Tongue (tissue), 2 donors: ENCODE data around the gene NPAS4. TPM values are rescaled to one million over a fixed set of nuclear protein-coding genes. Genes with fewer than 3 reads are reported as not detected.
"Not testable (repeated sequence)": the region's sequence is repeated elsewhere in the genome, so short reads cannot be mapped to it uniquely, and the experiment has no call there.

Source experiments
- DNase-seq: peaks from one replicate; pipeline ENCODE4 v3.0.0-alpha.2; 2015
- total RNA-seq: library from RNA; depleted of rRNA; stranded (reverse); fragments of >200 nt; gene quantifications from one replicate; pipeline ENCODE4 v1.2.3, GENCODE V29; 2014

The NPAS4 gene
- total RNA-seq, 1 donor from 2014 or later, result 1.4 TPM

DNA sequence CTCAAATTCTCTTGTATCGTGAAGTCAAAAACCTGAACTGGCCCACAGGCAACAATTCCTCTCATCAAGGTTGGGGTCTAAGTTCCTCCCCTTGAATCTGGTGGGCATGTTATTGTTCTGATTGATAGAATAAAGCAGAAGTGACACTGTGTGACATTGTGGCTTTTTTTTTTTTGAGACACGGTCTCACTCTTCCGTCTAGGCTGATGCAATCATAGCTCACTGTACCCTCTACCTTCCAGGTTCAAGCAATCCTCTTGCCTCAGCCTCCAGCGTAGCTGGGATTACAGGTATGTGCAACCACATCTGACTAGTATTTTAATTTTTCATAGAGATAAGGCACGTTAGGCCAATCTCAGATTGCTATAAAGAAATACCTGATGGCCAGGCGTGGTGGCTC is 37.0 kb downstream of the NPAS4 start:
- DNase-seq, result no peak

DNA sequence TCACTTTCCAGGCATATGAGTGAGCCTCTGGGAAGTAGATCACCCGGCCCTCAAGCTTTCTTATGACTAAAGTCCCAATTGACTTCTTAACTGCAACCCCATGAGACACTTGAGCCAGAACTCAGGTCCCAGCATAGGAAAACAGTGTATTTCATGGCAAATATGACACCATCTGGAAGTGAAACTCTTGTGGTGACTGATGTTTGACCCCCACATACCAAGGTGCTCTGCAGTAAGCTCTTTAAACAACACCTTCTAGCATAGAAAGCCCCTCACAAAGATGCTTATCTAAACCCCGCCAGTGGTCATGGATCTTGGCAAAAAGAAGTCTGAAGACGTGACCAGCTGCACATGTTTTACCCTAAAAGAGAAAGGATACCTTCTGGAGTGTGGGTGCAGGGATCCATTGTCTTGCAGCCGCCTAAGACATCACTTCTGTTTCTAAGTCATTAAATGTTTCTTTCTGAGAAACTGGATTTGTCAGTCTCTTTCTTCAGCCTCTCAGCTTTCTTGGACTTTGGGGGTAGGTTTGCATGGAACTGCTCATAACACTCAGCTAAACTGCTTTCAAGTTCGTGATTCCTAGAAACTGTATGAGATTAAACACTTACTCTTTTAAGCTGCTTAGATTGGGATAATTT is 38.4 kb downstream of the NPAS4 start:
- DNase-seq, result no peak

DNA sequence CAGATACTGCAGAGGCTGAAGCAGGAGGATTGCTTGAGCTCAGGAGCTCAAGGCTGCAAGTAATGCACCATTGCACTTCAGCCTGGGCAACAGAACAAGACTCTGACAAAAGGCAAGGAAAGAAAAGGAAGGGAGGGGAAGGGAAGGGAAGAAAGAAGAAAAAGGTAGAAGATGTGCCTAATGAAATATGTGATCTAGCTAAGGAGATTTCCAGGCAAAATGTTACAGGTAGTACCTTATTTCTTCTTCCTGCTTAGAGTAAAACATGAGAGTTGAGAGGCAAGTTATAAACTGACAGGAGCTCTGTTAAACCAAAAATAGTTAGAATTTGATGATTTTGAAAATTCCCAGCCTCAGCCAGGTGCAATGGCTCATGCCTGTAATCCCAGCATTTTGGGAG is 41.2 kb downstream of the NPAS4 start:
- no peak for DNase-seq

DNA sequence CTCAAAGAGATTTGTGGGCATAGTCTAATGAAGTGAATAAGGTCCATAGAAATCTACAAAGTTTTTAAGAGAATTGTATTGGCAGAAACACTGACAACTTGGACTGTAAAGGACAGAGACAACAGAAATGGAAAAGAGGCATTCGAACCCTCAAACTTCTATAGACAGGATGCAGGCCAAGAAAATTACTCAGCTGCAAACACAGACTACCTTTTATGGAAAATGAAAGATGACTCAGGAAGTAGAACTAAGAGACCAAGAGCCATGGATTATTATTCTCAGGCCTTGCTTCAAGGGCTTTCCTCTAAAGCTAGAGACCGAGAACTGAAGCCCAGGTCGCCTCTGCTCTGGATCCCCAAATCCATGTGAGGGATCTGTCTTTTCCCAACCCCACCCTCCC is 42.1 kb downstream of the NPAS4 start:
- DNase-seq, result no peak

DNA sequence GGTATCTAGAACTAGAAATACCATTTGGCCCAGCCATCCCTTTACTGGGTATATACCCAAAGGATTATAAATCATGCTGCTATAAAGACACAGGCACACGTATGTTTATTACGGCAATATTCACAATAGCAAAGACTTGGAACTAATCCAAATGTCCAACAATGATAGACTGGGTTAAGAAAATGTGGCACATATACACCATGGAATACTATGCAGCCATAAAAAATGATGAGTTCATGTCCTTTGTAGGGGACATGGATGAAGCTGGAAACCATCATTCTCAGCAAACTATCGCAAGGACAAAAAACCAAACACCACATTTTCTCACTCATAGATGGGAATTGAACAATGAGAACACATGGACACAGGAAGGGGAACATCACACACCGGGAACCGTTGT is 43.3 kb downstream of the NPAS4 start:
- DNase-seq, result not testable (repeated sequence)

DNA sequence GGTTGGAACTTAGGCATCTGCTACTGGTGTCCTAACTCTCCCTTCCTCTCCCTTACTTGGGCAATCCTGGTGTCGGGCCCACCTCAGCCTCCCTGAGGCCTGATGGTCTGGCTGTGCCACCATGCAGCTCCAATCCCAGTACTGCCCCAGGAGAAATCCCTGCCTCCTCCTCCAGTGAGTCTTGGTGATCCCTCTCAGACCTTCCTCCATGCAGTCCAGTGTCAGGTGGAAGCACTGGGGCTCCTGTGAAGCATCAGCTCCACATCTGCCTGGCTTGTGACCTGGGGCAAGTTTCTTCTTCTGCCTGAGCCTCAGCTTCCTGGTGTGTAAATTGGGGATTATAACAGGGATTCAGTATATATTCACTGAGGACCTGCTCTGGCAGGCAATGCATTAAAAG is 44.1 kb downstream of the NPAS4 start:
- no peak for DNase-seq

DNA sequence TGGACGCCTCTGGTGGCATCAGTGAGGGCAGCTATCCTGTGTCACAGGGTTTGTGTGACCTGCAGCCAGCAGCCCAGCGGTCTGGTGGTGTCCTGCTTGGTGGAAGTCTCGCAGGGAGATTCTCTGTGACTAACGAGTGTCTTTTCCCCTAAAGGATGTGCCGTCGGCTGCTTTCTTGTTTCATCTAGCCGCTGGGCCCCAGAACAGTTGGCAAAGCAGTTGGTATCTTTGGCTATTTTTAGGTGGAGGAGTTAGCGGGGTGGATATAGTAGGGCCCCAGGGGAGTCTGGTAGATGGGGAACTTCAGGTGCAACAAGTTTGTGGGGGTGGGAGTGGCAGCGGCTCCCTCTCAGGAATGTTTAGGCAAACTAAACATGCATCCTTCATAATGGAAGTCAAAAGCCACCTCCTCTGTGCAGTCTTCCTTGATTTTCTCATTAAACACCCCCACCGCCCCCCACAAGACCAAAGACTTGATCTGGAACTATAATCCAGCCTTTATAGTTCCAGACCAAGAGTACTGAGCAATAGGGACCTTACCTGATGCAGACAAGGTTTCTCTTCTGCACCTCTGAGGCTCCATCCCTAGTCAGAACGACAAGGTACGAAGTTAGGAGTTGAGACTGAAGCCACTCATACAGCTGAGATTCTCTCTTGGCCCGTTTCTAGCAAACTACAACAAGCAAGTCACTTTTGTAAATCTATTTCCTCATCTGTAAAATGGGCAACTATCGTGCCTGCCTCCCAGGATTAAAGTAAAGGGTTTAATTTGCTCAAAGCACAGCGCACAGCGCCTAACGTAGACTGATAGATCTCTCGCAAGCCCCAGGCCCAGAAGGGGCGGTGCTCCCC is 44.8 kb downstream of the NPAS4 start:
- DNase-seq, result peak; percentile 68

DNA sequence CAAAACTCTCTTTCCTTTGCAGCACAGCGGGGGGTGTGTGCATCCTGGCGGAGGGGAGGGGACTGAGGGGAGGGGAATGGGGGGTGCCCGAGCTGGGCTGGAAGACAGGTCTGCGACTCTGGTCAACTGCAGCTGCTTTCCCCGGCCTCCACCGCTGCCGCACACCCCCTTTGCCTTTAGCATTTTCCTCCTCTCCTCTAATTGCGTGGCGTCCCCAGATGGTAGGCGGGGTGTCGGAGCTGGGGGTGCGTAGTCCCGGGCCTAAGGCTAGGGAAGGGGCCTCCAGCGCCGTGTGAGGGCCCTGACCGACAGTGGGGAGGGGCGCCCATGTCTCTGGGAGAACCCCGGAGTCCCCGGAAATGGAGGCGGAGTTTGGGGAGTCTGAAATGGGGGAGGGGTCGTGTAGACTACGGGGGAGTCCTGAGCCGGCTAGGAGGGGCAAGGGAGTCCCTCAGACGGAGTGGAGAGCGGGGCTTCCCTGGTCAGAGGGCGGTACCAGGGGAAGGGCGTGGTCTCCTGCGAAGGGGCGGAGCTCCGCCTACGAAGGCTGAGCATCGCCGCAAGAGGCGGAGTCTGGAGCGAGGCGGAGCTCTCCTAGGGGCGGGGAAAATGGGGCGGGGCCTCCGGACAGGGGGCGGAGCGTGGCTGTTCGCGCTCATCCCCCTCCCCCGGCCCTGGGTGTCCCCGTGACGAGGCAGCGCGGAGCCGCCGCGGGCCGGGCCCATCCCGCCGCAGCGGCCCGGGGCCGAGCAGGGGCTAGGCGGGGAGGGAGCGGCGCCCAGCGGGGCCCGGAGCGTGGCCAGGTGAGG is 45.6 kb downstream of the NPAS4 start, which contains the start of gene PELI3:
Gene PELI3, plus strand, starts transcription at position 681 of the 809 bp plus-strand sequence. CDS start 1,224 bp downstream, outside the sequence.
- peak; percentile 97 for DNase-seq

DNA sequence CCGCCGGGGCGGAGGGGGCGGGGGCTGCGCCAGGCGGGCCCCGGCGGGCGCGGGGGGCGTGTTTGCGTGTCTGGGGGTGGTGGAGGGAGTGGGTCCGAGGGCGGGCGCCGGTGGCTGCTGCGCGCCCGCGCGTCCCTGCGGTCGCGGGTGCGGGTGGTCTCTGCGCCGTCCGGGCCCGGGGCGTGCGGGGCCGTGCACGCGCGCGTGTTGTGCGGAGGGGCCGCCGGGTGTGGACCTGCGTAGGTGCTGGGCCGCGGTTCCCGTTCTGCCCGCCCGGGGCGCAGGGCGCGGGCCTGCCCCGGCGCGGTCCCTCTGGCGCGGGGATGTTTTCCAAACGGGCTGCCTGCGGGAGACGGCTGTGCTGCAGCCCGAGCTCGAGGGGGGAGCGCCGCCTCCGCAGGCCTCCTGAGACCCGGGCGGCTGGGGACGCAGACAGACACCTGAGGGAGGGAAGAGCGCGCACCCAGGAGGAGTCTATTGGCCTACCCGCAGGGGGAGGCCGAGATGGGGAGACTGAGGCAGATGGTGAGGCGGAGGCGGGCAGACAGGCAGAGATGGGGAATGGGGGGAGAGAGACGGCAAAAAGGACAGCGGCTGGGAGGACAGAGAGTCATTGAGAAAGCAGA is 46.3 kb downstream of the NPAS4 start:
- DNase-seq, result peak; percentile 38

DNA sequence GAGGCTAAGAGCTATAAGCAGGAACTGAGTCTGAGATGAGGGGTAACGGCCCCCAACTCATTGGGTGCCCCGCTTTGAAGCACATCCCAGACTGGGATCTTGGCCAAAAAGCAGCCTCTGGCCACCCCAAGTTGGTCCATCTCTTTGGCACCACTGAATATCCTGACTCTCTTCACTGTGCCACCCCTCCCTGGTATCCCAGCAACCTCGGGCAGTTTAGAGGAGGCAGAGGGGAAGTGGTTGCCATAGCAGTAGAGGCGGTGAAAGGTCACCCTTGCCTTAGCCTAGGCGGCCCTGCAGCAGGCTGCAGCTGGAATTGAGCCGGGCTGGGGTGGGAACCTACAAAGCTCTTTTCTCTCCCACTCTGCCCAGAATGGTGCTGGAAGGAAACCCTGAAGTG is 46.9 kb downstream of the NPAS4 start:
- no peak for DNase-seq

DNA sequence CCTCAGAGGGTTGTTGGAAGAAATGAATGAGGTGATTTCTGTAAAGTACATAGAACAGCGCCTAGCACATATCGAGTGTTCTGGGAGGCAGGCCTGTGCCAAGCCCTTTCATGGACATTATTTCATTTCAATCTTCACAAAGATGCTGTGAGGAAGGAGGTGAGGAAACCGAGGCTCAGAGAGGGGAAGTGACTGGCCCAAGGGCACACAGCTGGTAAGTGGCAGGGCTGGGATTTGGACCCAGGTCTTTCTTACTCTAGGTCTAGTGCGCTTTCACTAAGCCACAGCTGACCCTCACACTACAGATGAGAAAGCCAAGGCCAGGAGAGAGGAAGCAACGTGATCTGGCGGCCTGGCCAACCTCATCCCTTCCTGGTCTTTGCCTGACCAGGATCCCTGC is 47.9 kb downstream of the NPAS4 start:
- no peak for DNase-seq

DNA sequence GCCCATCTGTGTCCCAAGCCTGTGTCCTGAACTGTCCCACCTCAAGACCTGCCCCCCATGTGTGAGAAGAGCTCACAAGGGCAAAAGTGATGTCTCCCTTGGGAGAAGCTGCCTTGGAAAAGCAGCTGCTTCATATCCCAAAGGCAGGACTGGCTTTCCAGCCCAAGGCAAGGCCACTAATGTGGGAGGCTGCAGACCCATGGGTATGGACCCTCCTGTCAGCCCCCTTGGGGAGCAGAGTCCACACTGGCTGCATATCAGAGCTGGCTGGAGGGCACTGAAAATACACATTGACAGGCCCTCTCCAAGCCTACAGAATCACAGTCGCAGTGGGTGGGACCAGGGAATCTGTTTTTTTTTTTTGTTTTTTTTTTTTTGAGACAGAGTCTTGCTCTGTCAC is 48.6 kb downstream of the NPAS4 start:
- no peak for DNase-seq

DNA sequence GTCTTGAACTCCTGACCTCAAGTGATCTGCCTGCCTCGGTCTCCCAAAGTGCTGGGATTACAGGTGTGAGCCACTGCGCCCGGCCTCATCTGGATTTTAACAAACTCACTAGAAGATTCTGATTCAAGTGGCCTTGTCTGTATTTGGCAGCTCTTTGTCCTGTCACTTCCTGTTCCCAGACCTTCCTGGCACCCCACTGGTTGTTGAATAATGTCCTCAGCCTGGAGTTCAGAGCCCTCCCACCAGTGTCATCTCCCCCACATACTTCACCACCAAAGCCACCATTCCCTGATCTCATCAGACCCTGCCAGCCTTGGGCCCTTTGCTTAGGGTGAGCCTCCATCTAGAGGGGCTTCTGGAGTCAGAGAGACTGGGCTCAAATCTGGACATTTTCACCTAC is 49.2 kb downstream of the NPAS4 start:
- DNase-seq, result no peak

DNA sequence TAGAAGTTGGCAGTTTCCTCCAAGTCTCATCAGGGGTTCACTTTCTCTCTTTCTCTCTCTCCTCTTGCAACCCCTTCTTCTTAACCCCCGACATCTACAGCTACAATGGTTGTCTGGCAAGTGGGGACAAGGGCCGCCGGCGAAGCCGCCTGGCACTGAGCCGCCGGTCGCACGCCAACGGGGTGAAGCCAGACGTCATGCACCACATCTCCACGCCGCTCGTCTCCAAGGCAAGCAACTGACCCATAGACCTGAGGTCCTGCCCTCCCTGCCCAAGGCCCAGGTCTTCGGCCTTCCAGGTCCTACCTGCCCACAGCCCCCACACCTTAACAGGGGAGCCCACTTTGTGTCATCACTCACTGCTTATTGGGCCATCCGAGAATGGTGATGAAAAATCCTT is 50.3 kb downstream of the NPAS4 start:
- no peak for DNase-seq

DNA sequence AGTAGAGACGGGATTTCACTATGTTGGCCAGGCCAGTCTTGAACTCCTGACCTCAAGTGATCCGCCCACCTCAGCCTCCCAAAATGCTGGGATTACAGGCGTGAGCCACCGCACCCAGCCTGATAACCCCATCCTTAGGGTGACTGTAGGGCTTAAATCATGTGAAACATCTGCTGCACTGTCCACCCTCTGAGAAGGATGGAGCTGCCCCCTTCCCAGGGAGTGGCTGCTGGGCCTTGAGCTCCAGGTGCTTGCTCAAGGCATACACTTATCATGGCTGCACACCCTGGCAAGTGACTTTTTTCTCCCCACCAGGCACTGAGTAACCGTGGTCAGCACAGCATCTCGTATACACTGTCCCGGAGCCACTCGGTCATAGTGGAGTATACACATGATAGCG is 51.2 kb downstream of the NPAS4 start:
- DNase-seq, result no peak

DNA sequence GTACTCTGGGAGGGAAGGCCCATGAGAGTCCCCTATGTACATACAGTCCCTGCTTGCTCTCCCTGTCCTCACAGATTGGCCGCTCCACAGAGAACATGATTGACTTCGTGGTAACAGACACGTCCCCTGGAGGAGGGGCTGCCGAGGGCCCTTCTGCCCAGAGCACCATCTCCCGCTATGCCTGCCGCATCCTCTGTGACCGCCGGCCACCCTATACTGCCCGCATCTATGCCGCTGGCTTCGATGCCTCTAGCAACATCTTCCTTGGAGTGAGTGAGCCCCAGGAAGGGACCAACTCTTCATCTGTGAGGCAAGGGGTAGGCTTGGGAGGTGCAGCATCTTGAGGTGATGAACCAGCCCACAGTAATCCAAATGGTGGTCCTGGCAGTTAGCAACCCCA is 52.3 kb downstream of the NPAS4 start:
- no peak for DNase-seq

DNA sequence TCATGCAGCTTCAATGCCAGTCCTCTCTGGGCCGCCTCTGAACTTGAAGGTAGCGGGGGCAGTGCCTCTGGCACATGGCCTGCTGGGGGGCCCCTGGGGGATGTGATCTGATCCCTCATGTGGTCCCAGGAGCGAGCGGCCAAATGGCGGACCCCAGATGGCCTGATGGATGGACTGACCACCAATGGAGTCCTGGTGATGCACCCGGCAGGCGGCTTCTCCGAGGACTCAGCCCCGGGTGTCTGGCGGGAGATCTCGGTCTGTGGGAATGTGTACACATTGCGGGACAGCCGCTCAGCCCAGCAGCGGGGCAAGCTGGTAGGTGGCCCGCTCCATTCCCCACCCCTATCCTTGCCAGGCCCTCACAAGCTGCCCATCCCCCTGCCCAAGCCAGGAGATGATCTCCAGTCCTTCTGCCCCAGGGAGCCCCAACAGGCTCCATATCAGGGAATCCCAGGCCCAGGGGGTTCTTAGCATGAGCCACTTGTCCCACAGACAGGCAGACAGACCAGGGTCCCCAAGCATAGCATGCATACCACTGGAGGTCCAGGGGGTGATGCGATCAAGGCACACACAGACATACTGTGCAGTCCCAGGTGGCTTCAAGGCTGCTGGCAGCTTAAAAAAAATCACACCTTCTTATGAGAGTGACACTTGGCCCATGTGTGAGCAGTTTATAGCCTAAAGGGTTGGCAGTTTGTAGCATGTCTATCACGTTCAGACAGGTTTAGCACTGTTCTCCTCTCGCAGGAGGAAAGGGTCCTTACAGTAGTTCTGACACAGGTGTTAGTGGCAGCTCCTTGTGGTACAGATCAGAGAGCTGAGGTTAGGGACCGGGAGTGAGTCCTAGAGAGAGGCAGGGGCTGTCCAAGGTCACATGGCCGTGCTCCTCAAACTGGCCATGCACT is 53.0 kb downstream of the NPAS4 start:
- DNase-seq, result no peak

DNA sequence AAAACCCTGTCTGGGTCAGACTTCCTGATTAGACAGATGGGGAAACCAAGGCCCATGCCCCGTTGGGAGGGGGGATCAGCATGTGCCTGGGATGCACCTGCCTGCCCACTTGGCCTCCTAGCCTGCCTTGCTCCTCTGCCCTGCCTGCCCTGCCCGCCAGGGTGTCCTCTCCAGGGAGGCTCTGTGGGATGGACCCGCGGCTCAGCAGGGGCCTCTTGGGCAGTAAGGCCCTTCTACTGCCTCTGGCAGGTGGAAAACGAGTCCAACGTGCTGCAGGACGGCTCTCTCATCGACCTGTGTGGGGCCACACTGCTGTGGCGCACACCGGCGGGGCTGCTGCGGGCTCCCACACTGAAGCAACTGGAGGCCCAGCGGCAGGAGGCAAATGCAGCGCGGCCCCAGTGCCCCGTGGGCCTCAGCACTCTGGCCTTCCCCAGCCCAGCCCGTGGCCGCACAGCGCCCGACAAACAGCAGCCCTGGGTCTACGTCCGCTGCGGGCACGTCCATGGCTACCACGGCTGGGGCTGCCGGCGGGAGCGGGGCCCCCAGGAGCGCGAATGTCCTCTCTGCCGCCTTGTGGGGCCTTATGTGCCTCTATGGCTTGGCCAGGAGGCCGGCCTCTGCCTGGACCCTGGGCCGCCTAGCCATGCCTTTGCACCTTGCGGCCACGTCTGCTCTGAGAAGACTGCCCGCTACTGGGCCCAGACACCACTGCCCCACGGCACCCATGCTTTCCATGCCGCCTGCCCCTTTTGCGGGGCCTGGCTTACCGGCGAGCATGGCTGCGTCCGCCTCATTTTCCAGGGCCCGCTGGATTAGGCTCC is 54.7 kb downstream of the NPAS4 start:
- DNase-seq, result no peak
